ENCODE data around the gene ARHGAP24.

- TF ChIP-seq, protein P1, sequence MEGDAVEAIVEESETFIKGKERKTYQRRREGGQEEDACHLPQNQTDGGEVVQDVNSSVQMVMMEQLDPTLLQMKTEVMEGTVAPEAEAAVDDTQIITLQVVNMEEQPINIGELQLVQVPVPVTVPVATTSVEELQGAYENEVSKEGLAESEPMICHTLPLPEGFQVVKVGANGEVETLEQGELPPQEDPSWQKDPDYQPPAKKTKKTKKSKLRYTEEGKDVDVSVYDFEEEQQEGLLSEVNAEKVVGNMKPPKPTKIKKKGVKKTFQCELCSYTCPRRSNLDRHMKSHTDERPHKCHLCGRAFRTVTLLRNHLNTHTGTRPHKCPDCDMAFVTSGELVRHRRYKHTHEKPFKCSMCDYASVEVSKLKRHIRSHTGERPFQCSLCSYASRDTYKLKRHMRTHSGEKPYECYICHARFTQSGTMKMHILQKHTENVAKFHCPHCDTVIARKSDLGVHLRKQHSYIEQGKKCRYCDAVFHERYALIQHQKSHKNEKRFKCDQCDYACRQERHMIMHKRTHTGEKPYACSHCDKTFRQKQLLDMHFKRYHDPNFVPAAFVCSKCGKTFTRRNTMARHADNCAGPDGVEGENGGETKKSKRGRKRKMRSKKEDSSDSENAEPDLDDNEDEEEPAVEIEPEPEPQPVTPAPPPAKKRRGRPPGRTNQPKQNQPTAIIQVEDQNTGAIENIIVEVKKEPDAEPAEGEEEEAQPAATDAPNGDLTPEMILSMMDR (IDR thresholded peaks at IDR 0.05), result no peak
- no peak for TF ChIP-seq EP300 (IDR thresholded peaks at IDR 0.05)
Observed at GRCh38 chr4:85889314-85889713, 414.4 kb downstream of the ARHGAP24 start.
